Smooth muscle cell (in vitro differentiated cells): ENCODE data around the gene PHACTR1. TPM values are rescaled to one million over a fixed set of nuclear protein-coding genes. Genes with fewer than 3 reads are reported as not detected.

Experiments
- DNase-seq: peaks from one replicate; lab custom pipeline; 2025; ENCODE audit not compliant: unreplicated experiment; lab: John Stamatoyannopoulos, UW
- H2AFZ ChIP-seq: fragments of 200-600 bp; sonication (generic); 2 replicates; pipeline ENCODE4 v1.6.0; 2016; ENCODE audit warnings: antibody characterized with exemption, low read depth, mild to moderate bottlenecking
- H3F3A ChIP-seq: fragments of 200-600 bp; sonication (generic); 2 replicates; pipeline ENCODE4 v1.6.0; 2017; ENCODE audit warnings: antibody characterized with exemption, low read depth
- H3K27ac ChIP-seq: fragments of 200-600 bp; sonication (generic); 2 replicates; pipeline ENCODE4 v1.5.1; 2016; ENCODE audit warnings: low read depth, mild to moderate bottlenecking
- H3K27me3 ChIP-seq: fragments of 200-600 bp; sonication (generic); 2 replicates; pipeline ENCODE4 v1.6.1; 2016; ENCODE audit warnings: low read depth, mild to moderate bottlenecking
- H3K36me3 ChIP-seq: fragments of 200-600 bp; sonication (generic); 2 replicates; pipeline ENCODE4 v1.5.1; 2016; ENCODE audit warnings: low read depth
- H3K4me1 ChIP-seq: fragments of 200-600 bp; sonication (generic); 2 replicates; pipeline ENCODE4 v1.5.1; 2016; ENCODE audit warnings: low read depth
- H3K4me2 ChIP-seq: fragments of 200-600 bp; sonication (generic); 2 replicates; pipeline ENCODE4 v1.6.0; 2016; ENCODE audit warnings: mild to moderate bottlenecking
- H3K4me3 ChIP-seq: fragments of 200-600 bp; sonication (generic); 2 replicates; pipeline ENCODE4 v1.5.1; 2016; ENCODE audit warnings: mild to moderate bottlenecking
- H3K79me2 ChIP-seq: fragments of 200-600 bp; sonication (generic); 2 replicates; pipeline ENCODE4 v1.6.0; 2016; ENCODE audit warnings: low read depth, mild to moderate bottlenecking
- H3K9ac ChIP-seq: fragments of 200-600 bp; sonication (generic); 2 replicates; pipeline ENCODE4 v1.6.0; 2016; ENCODE audit warnings: low read depth
- H3K9me3 ChIP-seq: fragments of 200-600 bp; sonication (generic); replicated peaks from 2 replicates; pipeline ENCODE4 v1.5.1; 2016; ENCODE audit warnings: low read depth
- H4K20me1 ChIP-seq: fragments of 200-600 bp; sonication (generic); 2 replicates; pipeline ENCODE4 v1.6.0; 2016; ENCODE audit warnings: low read depth
- CTCF ChIP-seq: fragments of 200-600 bp; sonication (generic); IDR thresholded peaks from 2 replicates; pipeline ENCODE4 v1.5.1; 2017; ENCODE audit warnings: borderline replicate concordance, mild to moderate bottlenecking, antibody characterized with exemption; ENCODE audit not compliant: insufficient read depth, poor library complexity, severe bottlenecking
- WGBS: methylation state at CpG from one replicate; pipeline ENCODE4 v1.1.7; 2016; ENCODE audit warnings: low lambda C conversion rate; 5-methylcytosine and 5-hydroxymethylcytosine counted together
- polyA plus RNA-seq: library from polyadenylated mRNA; unstranded; fragments of >200 nt; fragmentation: Nextera tagmentation; extraction: Ambion mirVana; gene quantifications from 2 replicates; pipeline ENCODE4 v1.2.1, GENCODE V29; 2016
- total RNA-seq: library from RNA; depleted of rRNA; stranded (reverse); fragments of >200 nt; gene quantifications from 2 replicates; pipeline ENCODE4 v1.2.3, GENCODE V29; 2014

PHACTR1 gene
- total and polyA plus RNA-seq, 2 experiments from 2014 or later, result 0.09 to 0.67 TPM

GRCh38 chr6:13113376-13113775 lies 396.8 kb downstream of the PHACTR1 start:
- no peaks in the 10 kb centered on the region for H3K4me1 ChIP-seq
- no peaks in the 10 kb centered on the region for H3K36me3 ChIP-seq
- H3K27me3 ChIP-seq, result peaks cover 15% of the 10 kb centered on the region
- no peak overlapping the region for H3K4me3 ChIP-seq
- no peak overlapping the region for H3K9ac ChIP-seq
- H4K20me1 ChIP-seq, result no peaks in the 10 kb centered on the region
- WGBS, result 91% methylated on average over 5 of the region's 5 CpGs
- no peaks in the 10 kb centered on the region for H3F3A ChIP-seq
- TF ChIP-seq CTCF, result no peak
- H3K9me3 ChIP-seq, result no peaks in the 10 kb centered on the region
- H3K79me2 ChIP-seq, result no peaks in the 10 kb centered on the region
- H3K4me2 ChIP-seq, result no peak overlapping the region
- DNase-seq, result no peak
- no peak overlapping the region for H2AFZ ChIP-seq
- H3K27ac ChIP-seq, result no peak overlapping the region

GRCh38 chr6:13113981-13114593 lies 397.5 kb downstream of the PHACTR1 start:
- Histone ChIP-seq H3K4me1 (no peaks in the 10 kb centered on the region), H4K20me1 (no peaks in the 10 kb centered on the region), H3K4me3 (no peak overlapping the region), H3K36me3 (no peaks in the 10 kb centered on the region), H2AFZ (no peak overlapping the region), H3K27ac (no peak overlapping the region), H3K79me2 (no peaks in the 10 kb centered on the region), H3K9me3 (no peaks in the 10 kb centered on the region), H3K27me3 (peaks cover 15% of the 10 kb centered on the region), H3F3A (no peaks in the 10 kb centered on the region), H3K4me2 (no peak overlapping the region), H3K9ac (no peak overlapping the region)
- no peak for DNase-seq
- TF ChIP-seq CTCF, result no peak
- WGBS, result 78% methylated on average over 5 of the region's 5 CpGs

GRCh38 chr6:13116155-13116554 lies 399.6 kb downstream of the PHACTR1 start:
- WGBS, result 80% methylated on average over 1 of the region's 1 CpG
- Histone ChIP-seq H3K27ac (no peak overlapping the region), H4K20me1 (no peaks in the 10 kb centered on the region), H3K4me3 (no peak overlapping the region), H3F3A (no peaks in the 10 kb centered on the region), H3K4me2 (no peak overlapping the region), H3K27me3 (peaks cover 27% of the 10 kb centered on the region), H3K79me2 (no peaks in the 10 kb centered on the region), H2AFZ (no peak overlapping the region), H3K9ac (no peak overlapping the region), H3K36me3 (no peaks in the 10 kb centered on the region), H3K9me3 (no peaks in the 10 kb centered on the region), H3K4me1 (no peaks in the 10 kb centered on the region)
- no peak for TF ChIP-seq CTCF
- DNase-seq, result no peak

GRCh38 chr6:13117570-13117969 lies 401.0 kb downstream of the PHACTR1 start:
- no peaks in the 10 kb centered on the region for H3K79me2 ChIP-seq
- H3K27me3 ChIP-seq, result peaks cover 39% of the 10 kb centered on the region
- no peak overlapping the region for H3K27ac ChIP-seq
- no peaks in the 10 kb centered on the region for H3K9me3 ChIP-seq
- 70% methylated on average over 6 of the region's 6 CpGs for WGBS
- H3K4me1 ChIP-seq, result no peaks in the 10 kb centered on the region
- TF ChIP-seq CTCF, result no peak
- no peak overlapping the region for H3K4me2 ChIP-seq
- H3K4me3 ChIP-seq, result no peak overlapping the region
- no peak for DNase-seq
- H3K9ac ChIP-seq, result no peak overlapping the region
- no peaks in the 10 kb centered on the region for H3F3A ChIP-seq
- H4K20me1 ChIP-seq, result no peaks in the 10 kb centered on the region
- no peaks in the 10 kb centered on the region for H3K36me3 ChIP-seq
- H2AFZ ChIP-seq, result no peak overlapping the region
